GM12878 (cell line): ENCODE data around the gene ARMH1. TPM values are rescaled to one million over a fixed set of nuclear protein-coding genes. Genes with fewer than 3 reads are reported as not detected.

ENCODE experiments used
- ATAC-seq: fragments of 200-7000 bp; cut with Tn5 transposase; 3 replicates; pipeline ENCODE4 v1.9.1; 2020; ENCODE audit warnings: mild to moderate bottlenecking, moderate library complexity
- Bru-seq: library from RNA; stranded (reverse); fragments of 400-500 nt; gene quantifications from one replicate; lab custom pipeline; 2021; lab: Mats Ljungman, UMichigan
- BruChase-seq, 2 experiments: library from RNA; stranded (reverse); fragments of 400-500 nt; gene quantifications; one replicate each; lab custom pipeline; 2021; lab: Mats Ljungman, UMichigan
- BruUV-seq: library from RNA; stranded (reverse); fragments of 400-500 nt; replicated peaks from 2 replicates; lab custom pipeline; 2021; lab: Mats Ljungman, UMichigan
- CTCF ChIA-PET: fragments of 300-600 bp; sonication (Branson Sonifier 250); formaldehyde crosslinking; extraction: SDS; loops from one replicate; lab custom pipeline; 2021; ENCODE audit warnings: inconsistent platforms; lab: Yijun Ruan, JAX
- POLR2A ChIA-PET: fragments of 350-600 bp; formaldehyde crosslinking; extraction: SDS; loops from one replicate; lab custom pipeline; 2021; ENCODE audit warnings: inconsistent platforms; lab: Charles Lee
- RAD21 ChIA-PET: fragments of 300-600 bp; sonication (Branson Sonifier 250); formaldehyde crosslinking; loops from one replicate; lab custom pipeline; 2023; ENCODE audit warnings: antibody characterized with exemption; ENCODE audit not compliant: unreplicated experiment; lab: Charles Lee
- SMC1A ChIA-PET: fragments of 300-600 bp; sonication (Branson Sonifier 250); formaldehyde crosslinking; loops from one replicate; lab custom pipeline; 2023; ENCODE audit not compliant: unreplicated experiment, uncharacterized antibody; lab: Charles Lee
- DNase-seq: peaks from one replicate; pipeline ENCODE4 v3.0.0-alpha.2; 2011; ENCODE audit warnings: low read depth, low spot score
- FAIRE-seq: peaks from 3 replicates; lab custom pipeline; 2011; peaks lifted over from hg19 to GRCh38; lab: Jason Lieb, UNC
- H2AFZ ChIP-seq: 2 replicates; pipeline ENCODE4 v1.6.0; 2011; ENCODE audit warnings: low read depth, low read length, control low read depth; ENCODE audit not compliant: control insufficient read depth
- H3K27ac ChIP-seq: 2 replicates; pipeline ENCODE4 v1.5.1; 2011; ENCODE audit warnings: control low read depth; ENCODE audit not compliant: control insufficient read depth, insufficient read depth
- H3K27me3 ChIP-seq, 2 experiments: replicated peaks in 1 of 2; 2 replicates each; pipeline versions ENCODE4 v1.6.0 to v1.6.1; 2011; ENCODE audit warnings: low read length in 1 of 2; ENCODE audit not compliant: control insufficient read depth in 2 of 2, insufficient read depth in 2 of 2
- H3K36me3 ChIP-seq, 2 experiments: 2 replicates each; pipeline ENCODE4 v1.5.1; 2011; ENCODE audit warnings: low read length in 1 of 2; ENCODE audit not compliant: control insufficient read depth in 2 of 2, insufficient read depth in 2 of 2
- H3K4me1 ChIP-seq: 2 replicates; pipeline ENCODE4 v1.6.1; 2011; ENCODE audit warnings: mild to moderate bottlenecking, low read length, moderate library complexity, mixed read lengths; ENCODE audit not compliant: control insufficient read depth, insufficient read depth
- H3K4me2 ChIP-seq: 2 replicates; pipeline ENCODE4 v1.6.0; 2011; ENCODE audit warnings: control low read depth; ENCODE audit not compliant: control insufficient read depth, insufficient read depth
- H3K4me3 ChIP-seq: fragments of 200-600 bp; sonication (generic); 2 replicates; pipeline ENCODE4 v1.5.1; 2016
- H3K79me2 ChIP-seq: 2 replicates; pipeline ENCODE4 v1.6.0; 2011; ENCODE audit warnings: low read length; ENCODE audit not compliant: control insufficient read depth, insufficient read depth
- H3K9ac ChIP-seq: 2 replicates; pipeline ENCODE4 v1.8.0; 2011; ENCODE audit warnings: low read length, control low read depth, mixed read lengths; ENCODE audit not compliant: control insufficient read depth, insufficient read depth
- H3K9me3 ChIP-seq: replicated peaks from 3 replicates; pipeline ENCODE4 v1.5.1; 2011; ENCODE audit warnings: mild to moderate bottlenecking, low read length; ENCODE audit not compliant: control insufficient read depth, insufficient read depth
- H4K20me1 ChIP-seq: 2 replicates; pipeline ENCODE4 v1.6.0; 2011; ENCODE audit not compliant: control insufficient read depth, insufficient read depth
- BMI1 ChIP-seq: fragments of 450-650 bp; IDR thresholded peaks from 2 replicates; pipeline ENCODE4 v1.6.1; 2016; ENCODE audit warnings: mild to moderate bottlenecking, moderate library complexity, borderline replicate concordance
- CHD4 ChIP-seq: fragments of 200-600 bp; sonication (generic); IDR thresholded peaks from 2 replicates; pipeline ENCODE4 v1.6.1; 2016; ENCODE audit warnings: mild to moderate bottlenecking
- IRF5 ChIP-seq: fragments of 450-650 bp; IDR thresholded peaks from 2 replicates; pipeline ENCODE4 v1.6.1; 2017; ENCODE audit warnings: borderline replicate concordance
- MEF2B ChIP-seq: fragments of 450-650 bp; IDR thresholded peaks from 2 replicates; pipeline ENCODE4 v1.6.1; 2018; ENCODE audit warnings: mild to moderate bottlenecking, moderate library complexity; ENCODE audit not compliant: partially characterized antibody, poor library complexity, severe bottlenecking
- NFYB ChIP-seq: IDR thresholded peaks from 2 replicates; pipeline ENCODE4 v1.6.1; 2011; ENCODE audit warnings: low read depth, mild to moderate bottlenecking, low read length, improper control_type of control experiment, moderate library complexity; ENCODE audit not compliant: insufficient read depth
- NKRF ChIP-seq: fragments of 450-650 bp; conservative IDR thresholded peaks from 2 replicates; pipeline ENCODE4 v1.6.1; 2017; ENCODE audit warnings: mild to moderate bottlenecking, moderate library complexity
- ZBED1 ChIP-seq: IDR thresholded peaks from 2 replicates; pipeline ENCODE4 v1.6.1; 2016; ENCODE audit warnings: borderline replicate concordance
- ZNF592 ChIP-seq: fragments of 450-650 bp; IDR thresholded peaks from 2 replicates; pipeline ENCODE4 v1.6.1; 2017; ENCODE audit warnings: mild to moderate bottlenecking, moderate library complexity
- WGBS: methylation state at CpG from one replicate; pipeline ENCODE4 v1.1.6; 2016; ENCODE audit warnings: low lambda C conversion rate; ENCODE audit not compliant: insufficient replicate concordance, insufficient coverage; ENCODE audit errors: missing lambda C conversion rate; 5-methylcytosine and 5-hydroxymethylcytosine counted together
- in situ Hi-C: fragments of 300-500 bp; cut with MboI; formaldehyde crosslinking; loops from 9 replicates; pipeline ENCODE4 v1.14.3; 2018; ENCODE audit warnings: mixed read lengths
- intact Hi-C: fragments of 100-400 bp; cut with micrococcal nuclease; formaldehyde crosslinking; loops from one replicate; pipeline ENCODE4 v1.14.2; 2022; ENCODE audit not compliant: unreplicated experiment
- long read RNA-seq, 2 experiments: library from polyadenylated mRNA; unstranded; transcript quantifications; one replicate each; pipeline ENCODE4 v2.0.0, GENCODE V29; 2019 to 2020
- polyA minus RNA-seq, 3 experiments: library from RNA; depleted of rRNA, polyadenylated mRNA; stranded (reverse); fragments of >200 nt; gene quantifications; 2 replicates each; pipeline ENCODE4 v1.2.3, GENCODE V29; 2011
- polyA plus RNA-seq, 11 experiments: library from polyadenylated mRNA; depleted of rRNA in 4 of 11; unstranded in 6 of 11; stranded (reverse) in 5 of 11; fragments of >200 nt; fragmentation: Nextera tagmentation in 4 of 11; fragmentation: Illumina TruSeq in 1 of 11; extraction: Ambion mirVana in 4 of 11; extraction: Trizol in 1 of 11; gene quantifications; 1 replicate in 1 of 11; 2 replicates in 10 of 11; pipeline versions ENCODE4 v1.2.1 to v1.2.3, GENCODE V29; 2011 to 2016; ENCODE audit warnings: inconsistent platforms in 2 of 11, missing spikeins in 2 of 11, low read depth in 1 of 11
- total RNA-seq, 4 experiments: library from RNA; depleted of rRNA in 3 of 4; stranded (reverse); fragments of >200 nt in 3 of 4; fragmentation: Illumina TruSeq in 1 of 4; extraction: Trizol in 1 of 4; gene quantifications; 2 replicates each; pipeline versions ENCODE4 v1.2.1 to v1.2.3, GENCODE V29; 2013 to 2021

The ARMH1 gene
- total RNA-seq (2013; cell fraction: nucleolus; rRNA removed), result 3.4 and 5.6 TPM in 2 replicates
- 17.1 and 26.5 TPM in 2 replicates for total RNA-seq (2014; rRNA removed)
- total RNA-seq (2014; rRNA removed; fragmentation: Illumina TruSeq; extraction: Trizol), result 8.5 and 10.3 TPM in 2 replicates
- 15.9 and 18.1 TPM in 2 replicates for total RNA-seq (2021)
- polyA plus RNA-seq (2011; ENCODE audit: low read depth), result 0.87 TPM
- polyA plus RNA-seq (2011; rRNA removed), result 1.7 and 2.6 TPM in 2 replicates
- polyA plus RNA-seq (2011; cell fraction: cytosol; rRNA removed), result 2.3 and 4.7 TPM in 2 replicates
- polyA plus RNA-seq (2011; cell fraction: nucleus; rRNA removed), result 36.5 and 40.7 TPM in 2 replicates
- polyA plus RNA-seq (2012), result 7.7 and 10.3 TPM in 2 replicates
- polyA plus RNA-seq (2014; fragmentation: Illumina TruSeq; extraction: Trizol), result 3.8 and 8.3 TPM in 2 replicates
- 1 to 10 TPM in 1 of 2 experiments, under 1 TPM in 1; 0.93 to 1.8 TPM for polyA plus RNA-seq (2014; fragmentation: Nextera tagmentation; extraction: Ambion mirVana)
- 43.9 and 45.9 TPM in 2 replicates for polyA plus RNA-seq (2014; rRNA removed)
- 1 to 10 TPM; 5.6 to 8.1 TPM for polyA plus RNA-seq (2016; fragmentation: Nextera tagmentation; extraction: Ambion mirVana)
- polyA minus RNA-seq (2011; rRNA and poly(A)+ RNA removed), result 0.80 and 1.3 TPM in 2 replicates
- polyA minus RNA-seq (2011; cell fraction: cytosol; rRNA and poly(A)+ RNA removed), result not detected in 2 replicates
- polyA minus RNA-seq (2011; cell fraction: nucleus; rRNA and poly(A)+ RNA removed), result 0.48 and 1.9 TPM in 2 replicates
- Bru-seq, nascent RNA, result percentile 39 among the genes with signal in this experiment
- BruChase-seq, experiment 1, labeled RNA remaining after a 6-hour chase, result percentile 40 among the genes with signal in this experiment
- percentile 32 among the genes with signal in this experiment for BruChase-seq, experiment 2, labeled RNA remaining after a 2-hour chase
- long read RNA-seq, experiment 1, partial matches to known transcripts, result 0 of 1 reads
- long read RNA-seq, experiment 1, other reads (novel, unspliced or antisense), result 1 of 1 reads
- long read RNA-seq, experiment 2, partial matches to known transcripts, result 0 of 2 reads
- long read RNA-seq, experiment 2, other reads (novel, unspliced or antisense), result 2 of 2 reads

GRCh38 chr1:44674113-44675000, at the start of gene ARMH1, which contains the start of gene TMEM53:
Gene ARMH1, plus strand, starts transcription at chr1:44674714. Its CDS starts 14,984 bp downstream, at chr1:44689698.
Gene TMEM53, minus strand, starts transcription at chr1:44674481. Its CDS starts 90 bp downstream, at chr1:44674391.
- Histone ChIP-seq H3K4me3 (peak within 1 kb of the TSS; percentile 82), H2AFZ (peak within 1 kb of the TSS; percentile 97), H3K9me3 (no peaks in the 10 kb centered on the region), H3K27ac (peak within 1 kb of the TSS; percentile 83), H3K4me1 (peaks cover 64% of the 10 kb centered on the region), H3K79me2 (peaks cover 8% of the 10 kb centered on the region), H3K36me3 (no peaks in the 10 kb centered on the region; a peak in 1 of 4 replicates), H3K4me2 (peak within 1 kb of the TSS; percentile 97), H3K27me3 (no peaks in the 10 kb centered on the region), H4K20me1 (no peaks in the 10 kb centered on the region), H3K9ac (peak within 1 kb of the TSS; percentile 71)
- FAIRE-seq, result peak; percentile 98
- intact Hi-C loops, result loop anchor here (2.0 kb wide), 1 partner anchor 40 kb away; no protein-coding TSS in a partner anchor
- in situ Hi-C loops, result no loop called here
- DNase-seq, result peak; percentile 95
- ATAC-seq, result peak; percentile 94
- BruUV-seq, result no TSS peak
- ChIA-PET POLR2A (interaction anchor here (0.5 to 5.3 kb wide), 14 partner anchors 10 to 1197 kb away, joined by 3 to 29 read pairs (median 4); no protein-coding TSS in a partner anchor), SMC1A (interaction anchor here (0.6 to 6.7 kb wide), 8 partner anchors 10 to 66 kb away, joined by 3 to 76 read pairs (median 4); no protein-coding TSS in a partner anchor), CTCF (interaction anchor here (0.6 to 3.6 kb wide), 17 partner anchors 10 to 1443 kb away, joined by 3 to 27 read pairs (median 7); partner anchors contain the start of gene RNU5D-1), RAD21 (interaction anchor here (1.1 to 3.2 kb wide), 8 partner anchors 9 to 58 kb away, joined by 4 to 14 read pairs (median 7); no protein-coding TSS in a partner anchor)
- 2% methylated on average over 47 of the region's 56 CpGs for WGBS
- no peak for TF ChIP-seq ZBED1
- TF ChIP-seq BMI1, result peak; percentile 96
- 0 out of 2 replicates have a peak, but pooled peaks have one; percentile 41 for TF ChIP-seq NKRF
- TF ChIP-seq IRF5, result no peak
- TF ChIP-seq MEF2B, result peak; percentile 27
- TF ChIP-seq ZNF592, result no peak
- TF ChIP-seq CHD4, result no peak
- TF ChIP-seq NFYB, result peak; percentile 94
